Kidney (tissue), 14 donors: ENCODE measurements around the gene CCNY. TPM values are rescaled to one million over a fixed set of nuclear protein-coding genes. Genes with fewer than 3 reads are reported as not detected.
A peak's percentile ranks its signal among the peaks of the same experiment; 100 is the strongest.
"Not testable (repeated sequence)": the region's sequence is repeated elsewhere in the genome, so short reads cannot be mapped to it uniquely, and the experiment has no call there.

Source experiments
- DNase-seq, 5 donors: peaks; one replicate each; pipeline ENCODE4 v3.0.0-alpha.2; 2013 to 2020
- FAIRE-seq: peaks from 2 replicates; lab custom pipeline; 2012; peaks lifted over from hg19 to GRCh38; lab: Jason Lieb, UNC
- H3K27ac ChIP-seq, 2 donors: one replicate each; pipeline ENCODE4 v1.7.0; 2013; ENCODE audit warnings: low read depth in 2 of 2, low read length in 2 of 2, inconsistent platforms in 1 of 2
- H3K27me3 ChIP-seq: one replicate; pipeline ENCODE4 v1.7.1; 2013; ENCODE audit warnings: low read length, inconsistent platforms; ENCODE audit not compliant: control insufficient read depth, insufficient read depth
- H3K36me3 ChIP-seq, 3 donors: one replicate each; pipeline versions ENCODE4 v1.7.0 to v1.7.1; 2013; ENCODE audit warnings: low read length in 3 of 3, control low read depth in 1 of 3, inconsistent platforms in 1 of 3; ENCODE audit not compliant: insufficient read depth in 3 of 3, control insufficient read depth in 2 of 3
- H3K4me1 ChIP-seq, 3 donors: one replicate each; pipeline versions ENCODE4 v1.7.0 to v1.7.1; 2013; ENCODE audit warnings: low read length in 3 of 3, inconsistent platforms in 1 of 3, low read depth in 1 of 3; ENCODE audit not compliant: control insufficient read depth in 2 of 3, insufficient read depth in 2 of 3
- H3K4me3 ChIP-seq, 3 donors: one replicate each; pipeline versions ENCODE4 v1.7.0 to v1.8.1; 2013; ENCODE audit warnings: low read length in 3 of 3, control low read depth in 1 of 3, inconsistent platforms in 1 of 3
- H3K9ac ChIP-seq, 3 donors: one replicate each; pipeline versions ENCODE4 v1.7.0 to v1.7.1; 2013; ENCODE audit warnings: low read length in 3 of 3, control low read depth in 1 of 3, inconsistent platforms in 1 of 3
- H3K9me3 ChIP-seq, 3 donors: one replicate each; pipeline versions ENCODE4 v1.7.0 to v1.7.1; 2013; ENCODE audit warnings: low read length in 3 of 3, control low read depth in 1 of 3, inconsistent platforms in 1 of 3; ENCODE audit not compliant: control insufficient read depth in 2 of 3, insufficient read depth in 1 of 3
- CTCF ChIP-seq: IDR thresholded peaks from 3 replicates; pipeline ENCODE4 v1.5.1; 2012; ENCODE audit warnings: mild to moderate bottlenecking, moderate library complexity, borderline replicate concordance; ENCODE audit not compliant: insufficient read depth; ENCODE audit errors: extremely low read depth
- intact Hi-C: fragments of 100-400 bp; cut with DNase I; formaldehyde crosslinking; loops from one replicate; pipeline ENCODE4 v1.11.1; 2022
- polyA plus RNA-seq: library from polyadenylated mRNA; stranded (reverse); fragments of 350-450 nt; fragmentation: Illumina TruSeq; extraction: RNeasy Lipid Tissue Mini Kit (QIAGEN cat#74804); gene quantifications from one replicate; pipeline ENCODE4 v1.2.3, GENCODE V29; 2014; ENCODE audit warnings: low read depth, low replicate concordance; ENCODE audit not compliant: insufficient read depth
- total RNA-seq: library from RNA; stranded (reverse); fragmentation: NEBNext Ultra II Directional; extraction: Animal tissue kit (Norgen Biotek cat#: 25700); gene quantifications from one replicate; pipeline ENCODE4 v1.2.1, GENCODE V29; 2021
- donor health status: control.
- donor health status: control.
- donor health status: control.
- donor health status: control.
- donor health status: control.
- donor health status: DM: yes; HTN: yes; CAD: no.
- donor health status: Normal renal cell carcinoma (clear cell type).

Gene CCNY
- total and polyA plus RNA-seq, 2 donors from 2014 or later = 45.6 to 77.2 TPM

GRCh38 chr10:35307297-35307696, 29.0 kb upstream of the CCNY start:
- no peak for FAIRE-seq
- Histone ChIP-seq H3K9ac (no peak overlapping the region), H3K4me3 (no peak overlapping the region), H3K27ac (no peak overlapping the region), H3K9me3 (no peaks in the 10 kb centered on the region), H3K36me3 (no peaks in the 10 kb centered on the region), H3K4me1 (peaks cover 0 to 2% (median 0%) of the 10 kb centered on the region in 3 donors), H3K27me3 (no peaks in the 10 kb centered on the region)
- no peak for DNase-seq
- intact Hi-C loops = no loop called here
- TF ChIP-seq CTCF = no peak

- FAIRE-seq = no peak
- intact Hi-C loops = no loop called here
- Histone ChIP-seq H3K36me3 (no peaks in the 10 kb centered on the region), H3K9ac (no peak overlapping the region), H3K4me1 (peaks cover 0 to 2% (median 0%) of the 10 kb centered on the region in 3 donors), H3K9me3 (no peaks in the 10 kb centered on the region), H3K4me3 (no peak overlapping the region), H3K27ac (no peak overlapping the region), H3K27me3 (no peaks in the 10 kb centered on the region)
- peak in 2 of 5 donors; percentile 19 to 24 for DNase-seq
- no peak for TF ChIP-seq CTCF
Measured at GRCh38 chr10:35308809-35309208, 27.5 kb upstream of the CCNY start.

GRCh38 chr10:35314142-35314541, 22.2 kb upstream of the CCNY start:
- intact Hi-C loops, H3K9ac ChIP-seq, H3K4me1 ChIP-seq, H3K27me3 ChIP-seq, DNase-seq, H3K36me3 ChIP-seq, H3K4me3 ChIP-seq, H3K27ac ChIP-seq, H3K9me3 ChIP-seq, FAIRE-seq: not testable (repeated sequence)

GRCh38 chr10:35315235-35315634, 21.1 kb upstream of the CCNY start:
- intact Hi-C loops = not testable (repeated sequence)

More at GRCh38 chr10:35315235-35315634, 21.1 kb upstream of the CCNY start:
- H3K36me3 ChIP-seq, H3K4me3 ChIP-seq, FAIRE-seq, H3K9me3 ChIP-seq, H3K27ac ChIP-seq, DNase-seq, H3K9ac ChIP-seq, H3K27me3 ChIP-seq, H3K4me1 ChIP-seq: not testable (repeated sequence)
